IMR-90 (cell line): ENCODE results near the gene TDRD7. TPM values are rescaled to one million over a fixed set of nuclear protein-coding genes. Genes with fewer than 3 reads are reported as not detected.

Experiments used
- ATAC-seq: fragments of 200-7000 bp; cut with Tn5 transposase; 2 replicates; pipeline ENCODE4 v1.9.1; 2020; ENCODE audit warnings: low read depth, mild to moderate bottlenecking, moderate library complexity
- BruUV-seq: library from RNA; stranded (reverse); fragments of 400-500 nt; replicated peaks from 2 replicates; lab custom pipeline; 2021; lab: Mats Ljungman, UMichigan
- CTCF ChIA-PET: fragments of 300-600 bp; formaldehyde crosslinking; extraction: SDS; loops from one replicate; lab custom pipeline; 2021; ENCODE audit warnings: antibody characterized with exemption; lab: Yijun Ruan, JAX
- POLR2A ChIA-PET: fragments of 300-600 bp; sonication (Branson Sonifier 250); formaldehyde crosslinking; loops from one replicate; lab custom pipeline; 2022; ENCODE audit warnings: antibody characterized with exemption; ENCODE audit not compliant: unreplicated experiment; lab: Charles Lee
- DNase-seq: peaks from one replicate; pipeline ENCODE4 v3.0.0; 2013
- H2AFZ ChIP-seq: replicated peaks from 2 replicates; pipeline ENCODE3; 2013; ENCODE audit warnings: low read length, mild to moderate bottlenecking; ENCODE audit not compliant: poor library complexity
- H2AK5ac ChIP-seq: 2 replicates; pipeline ENCODE4 v1.6.1; 2013; ENCODE audit warnings: low read depth, low read length, inconsistent platforms
- H2AK9ac ChIP-seq: replicated peaks from 2 replicates; pipeline ENCODE3; 2013; ENCODE audit warnings: mild to moderate bottlenecking, low read depth, low read length, moderate library complexity; ENCODE audit not compliant: poor library complexity
- H2BK120ac ChIP-seq: 2 replicates; pipeline ENCODE4 v1.6.1; 2013; ENCODE audit warnings: low read depth, low read length, inconsistent platforms
- H2BK15ac ChIP-seq: 3 replicates; pipeline ENCODE4 v1.6.1; 2013; ENCODE audit warnings: low read depth, low read length, inconsistent platforms
- H2BK20ac ChIP-seq: 2 replicates; pipeline ENCODE4 v1.6.1; 2013; ENCODE audit warnings: low read depth, mild to moderate bottlenecking, inconsistent platforms, low read length, moderate library complexity
- H2BK5ac ChIP-seq: 2 replicates; pipeline ENCODE4 v1.6.1; 2013; ENCODE audit warnings: mild to moderate bottlenecking, low read depth, low read length, inconsistent platforms; ENCODE audit not compliant: poor library complexity, severe bottlenecking
- H3K14ac ChIP-seq: replicated peaks from 2 replicates; pipeline ENCODE4 v1.6.1; 2013; ENCODE audit warnings: low read depth, low read length, inconsistent platforms
- H3K18ac ChIP-seq: 2 replicates; pipeline ENCODE4 v1.6.1; 2013; ENCODE audit warnings: low read depth, low read length, control low read depth
- H3K23ac ChIP-seq: 2 replicates; pipeline ENCODE4 v1.6.1; 2013; ENCODE audit warnings: low read depth, low read length, inconsistent platforms
- H3K27ac ChIP-seq: 2 replicates; pipeline ENCODE4 v1.5.1; 2013; ENCODE audit warnings: mild to moderate bottlenecking, control low read depth, low read length; ENCODE audit not compliant: insufficient read depth
- H3K27me3 ChIP-seq: 2 replicates; pipeline ENCODE4 v1.6.1; 2013; ENCODE audit warnings: low read length; ENCODE audit not compliant: control insufficient read depth, insufficient read depth
- H3K36me3 ChIP-seq: 2 replicates; pipeline ENCODE4 v1.6.1; 2013; ENCODE audit warnings: low read length, mixed read lengths; ENCODE audit not compliant: control insufficient read depth, insufficient read depth
- H3K4ac ChIP-seq: 2 replicates; pipeline ENCODE4 v1.6.1; 2013; ENCODE audit warnings: low read depth, low read length, inconsistent platforms
- H3K4me1 ChIP-seq: 2 replicates; pipeline ENCODE4 v1.6.1; 2013; ENCODE audit warnings: low read length, mixed read lengths; ENCODE audit not compliant: control insufficient read depth, insufficient read depth
- H3K4me2 ChIP-seq: 2 replicates; pipeline ENCODE4 v1.6.1; 2013; ENCODE audit warnings: low read depth, mild to moderate bottlenecking, control low read depth, low read length, moderate library complexity
- H3K4me3 ChIP-seq: 2 replicates; pipeline ENCODE4 v1.5.1; 2013; ENCODE audit warnings: low read depth, mild to moderate bottlenecking, control low read depth, low read length, moderate library complexity; ENCODE audit not compliant: insufficient read depth
- H3K56ac ChIP-seq: 2 replicates; pipeline ENCODE4 v1.6.1; 2013; ENCODE audit warnings: low read length, inconsistent platforms; ENCODE audit not compliant: insufficient read depth; ENCODE audit errors: extremely low read depth
- H3K79me1 ChIP-seq, 2 experiments: 2 replicates each; pipeline ENCODE4 v1.6.1; 2013; ENCODE audit warnings: low read length in 2 of 2, inconsistent platforms in 1 of 2, low read depth in 1 of 2
- H3K9ac ChIP-seq: 2 replicates; pipeline ENCODE4 v1.6.1; 2013; ENCODE audit warnings: low read depth, low read length, control low read depth
- H3K9me1 ChIP-seq: 2 replicates; pipeline ENCODE4 v1.6.1; 2013; ENCODE audit warnings: low read length, inconsistent platforms; ENCODE audit not compliant: insufficient read depth
- H3K9me3 ChIP-seq: 2 replicates; pipeline ENCODE4 v1.6.1; 2013; ENCODE audit warnings: low read length; ENCODE audit not compliant: control insufficient read depth, insufficient read depth
- H4K20me1 ChIP-seq: 2 replicates; pipeline ENCODE4 v1.6.1; 2013; ENCODE audit warnings: low read length, inconsistent platforms; ENCODE audit not compliant: insufficient read depth
- H4K5ac ChIP-seq: 2 replicates; pipeline ENCODE4 v1.6.1; 2013; ENCODE audit warnings: mild to moderate bottlenecking, low read depth, low read length, control low read depth
- H4K8ac ChIP-seq, 2 experiments: 2 replicates each; pipeline ENCODE4 v1.6.1; 2013; ENCODE audit warnings: low read depth in 2 of 2, low read length in 2 of 2, control low read depth in 1 of 2, inconsistent platforms in 1 of 2
- H4K91ac ChIP-seq: 2 replicates; pipeline ENCODE4 v1.6.1; 2013; ENCODE audit warnings: low read depth, low read length, inconsistent platforms; ENCODE audit not compliant: insufficient read depth
- POLR2A ChIP-seq: IDR thresholded peaks from 2 replicates; pipeline ENCODE4 v1.6.1; 2012; ENCODE audit warnings: mild to moderate bottlenecking, low read depth, low read length
- WGBS, 2 experiments: methylation state at CpG; one replicate each; pipeline versions ENCODE4 v1.1.5 to v1.1.7; 2013; ENCODE audit warnings: missing lambda C conversion rate in 2 of 2; ENCODE audit not compliant: insufficient read length in 1 of 2; ENCODE audit errors: extremely low coverage in 2 of 2; 5-methylcytosine and 5-hydroxymethylcytosine counted together
- dilution Hi-C: fragments of 300-500 bp; cut with HindIII; formaldehyde crosslinking; loops from one replicate; pipeline ENCODE4 v1.14.3; 2018; ENCODE audit warnings: low sequenced_read_pairs; ENCODE audit not compliant: unreplicated experiment
- in situ Hi-C: fragments of 300-500 bp; cut with MboI; formaldehyde crosslinking; loops from 3 replicates; pipeline ENCODE4 v1.14.3; 2019; ENCODE audit warnings: low sequenced_read_pairs, inconsistent platforms, mixed read lengths
- intact Hi-C: fragments of 100-400 bp; cut with micrococcal nuclease; formaldehyde crosslinking; loops from 2 replicates; pipeline ENCODE4 v1.10.0; 2022
- polyA plus RNA-seq, 3 experiments: library from polyadenylated mRNA; depleted of rRNA; stranded (reverse); fragments of >200 nt; gene quantifications; 2 replicates each; pipeline ENCODE4 v1.2.3, GENCODE V29; 2012; ENCODE audit warnings: low replicate concordance in 1 of 3
- total RNA-seq: library from RNA; depleted of rRNA; stranded (reverse); fragments of >200 nt; gene quantifications from 2 replicates; pipeline ENCODE4 v1.2.3, GENCODE V29; 2012

Gene TDRD7
- total and polyA plus RNA-seq, 2 of the 4 experiments (the other 2 are of a cell fraction), result 4.4 to 9.7 TPM

DNA sequence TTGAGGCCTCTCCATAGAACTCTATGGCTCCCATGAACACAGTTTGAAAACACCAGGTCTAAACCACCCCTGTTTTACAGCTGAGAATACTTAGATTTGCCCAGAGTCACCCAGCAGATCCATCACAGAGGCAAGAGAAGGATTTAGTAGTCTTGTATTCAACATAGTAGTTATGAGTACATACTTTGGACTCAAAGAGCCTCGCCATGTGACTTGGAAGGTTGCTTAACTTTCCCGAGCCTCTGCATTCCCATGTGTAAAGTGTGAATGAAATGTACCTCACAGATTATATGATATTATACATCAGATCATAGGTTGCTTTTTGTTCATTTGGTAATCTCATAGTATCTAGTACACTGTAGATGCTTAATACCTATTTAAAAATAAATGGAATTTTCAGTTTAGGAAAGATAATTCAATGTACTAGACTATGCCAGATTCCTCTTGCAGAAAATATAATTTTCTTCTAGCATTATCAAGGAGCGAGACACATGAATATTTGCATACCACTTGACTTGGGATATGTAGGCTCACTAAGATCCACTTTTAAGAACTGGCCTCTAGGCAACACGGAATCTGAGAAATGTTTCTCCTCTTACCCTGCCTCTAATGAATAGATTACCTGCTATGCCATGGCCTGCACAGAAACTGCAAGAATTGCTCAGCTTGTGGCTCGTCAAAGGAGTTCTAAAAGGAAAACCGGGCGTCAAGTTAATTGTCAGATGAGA lies 18.6 kb downstream of the TDRD7 start:
- no peak overlapping the region for H3K23ac ChIP-seq
- no CpG with 5 or more reads among the region's 7 CpGs for whole genome bisulfite sequencing, 2 experiments
- no peak overlapping the region for H4K5ac ChIP-seq
- dilution Hi-C loops (no loop called here), in situ Hi-C loops (no loop called here), intact Hi-C loops (no loop called here)
- peaks cover 0 to 9% of the 10 kb centered on the region in 2 experiments; a peak in 2 of 4 replicates for H3K79me1 ChIP-seq
- no peak overlapping the region for H4K91ac ChIP-seq
- no peak overlapping the region for H3K56ac ChIP-seq
- H4K20me1 ChIP-seq, result no peaks in the 10 kb centered on the region
- H3K4me3 ChIP-seq, result no peak overlapping the region
- H4K8ac ChIP-seq, result no peak overlapping the region
- H3K9me3 ChIP-seq, result no peaks in the 10 kb centered on the region
- H3K4ac ChIP-seq, result no peak overlapping the region
- no peak overlapping the region for H2AK9ac ChIP-seq
- ChIA-PET POLR2A (no interaction called here), CTCF (no interaction called here)
- H3K27ac ChIP-seq, result no peak overlapping the region
- H2AFZ ChIP-seq, result no peak overlapping the region
- H3K36me3 ChIP-seq, result peaks cover 7% of the 10 kb centered on the region
- H3K27me3 ChIP-seq, result no peaks in the 10 kb centered on the region
- no peak overlapping the region for H2BK5ac ChIP-seq
- no peaks in the 10 kb centered on the region for H3K9me1 ChIP-seq
- no peak for ATAC-seq
- DNase-seq, result no peak
- H2BK120ac ChIP-seq, result no peak overlapping the region
- H3K4me2 ChIP-seq, result no peak overlapping the region
- no peak overlapping the region for H2BK20ac ChIP-seq
- H2BK15ac ChIP-seq, result no peak overlapping the region
- no peak for TF ChIP-seq POLR2A
- H3K4me1 ChIP-seq, result no peaks in the 10 kb centered on the region
- H2AK5ac ChIP-seq, result no peak overlapping the region
- no peak overlapping the region for H3K18ac ChIP-seq
- H3K14ac ChIP-seq, result no peak overlapping the region
- H3K9ac ChIP-seq, result no peak overlapping the region
- BruUV-seq, result no TSS peak
